Neuronal stem cell (in vitro differentiated cells): Measurements from ENCODE around the gene GPR107.
A peak's percentile ranks its signal among the peaks of the same experiment; 100 is the strongest.

Experiments
- DNase-seq: peaks from one replicate; pipeline ENCODE4 v3.0.0-alpha.2; 2013; ENCODE audit warnings: low spot score
- H2AFZ ChIP-seq: one replicate; pipeline ENCODE4 v1.6.1; 2013; ENCODE audit warnings: mild to moderate bottlenecking, low read length, inconsistent platforms
- H2AK5ac ChIP-seq: 2 replicates; pipeline ENCODE4 v1.6.1; 2013; ENCODE audit warnings: low read depth, mild to moderate bottlenecking, inconsistent platforms, low read length, moderate library complexity, mixed read lengths
- H2BK120ac ChIP-seq: 2 replicates; pipeline ENCODE4 v1.6.1; 2013; ENCODE audit warnings: low read depth, mild to moderate bottlenecking, inconsistent platforms, low read length, moderate library complexity, mixed read lengths
- H2BK12ac ChIP-seq: one replicate; pipeline ENCODE4 v1.6.1; 2013; ENCODE audit warnings: low read length, inconsistent platforms
- H2BK15ac ChIP-seq: 2 replicates; pipeline ENCODE4 v1.6.1; 2013; ENCODE audit warnings: mild to moderate bottlenecking, low read length, inconsistent platforms, mixed read lengths
- H2BK5ac ChIP-seq: one replicate; pipeline ENCODE4 v1.6.1; 2013; ENCODE audit warnings: inconsistent platforms, mild to moderate bottlenecking, low read length, moderate library complexity
- H3K14ac ChIP-seq: one replicate; pipeline ENCODE4 v1.6.1; 2013; ENCODE audit warnings: low read length, inconsistent platforms
- H3K18ac ChIP-seq: 2 replicates; pipeline ENCODE4 v1.6.1; 2013; ENCODE audit warnings: low read length, inconsistent platforms
- H3K23ac ChIP-seq: 2 replicates; pipeline ENCODE4 v1.6.1; 2013; ENCODE audit warnings: low read depth, mild to moderate bottlenecking, mixed read lengths, low read length, inconsistent platforms; ENCODE audit not compliant: poor library complexity
- H3K27ac ChIP-seq: replicated peaks from 3 replicates; pipeline ENCODE4 v1.5.1; 2013; ENCODE audit warnings: low read length, inconsistent platforms
- H3K27me3 ChIP-seq, 3 experiments: 2 replicates each; pipeline ENCODE4 v1.6.1; 2013; ENCODE audit warnings: low read length in 3 of 3, mild to moderate bottlenecking in 2 of 3, inconsistent platforms in 1 of 3, low read depth in 1 of 3, mixed read lengths in 1 of 3, moderate library complexity in 1 of 3; ENCODE audit not compliant: control insufficient read depth in 3 of 3, insufficient read depth in 3 of 3
- H3K36me3 ChIP-seq, 2 donors: replicated peaks in 1 of 2; 2 replicates each; pipeline ENCODE4 v1.6.1; 2013; ENCODE audit warnings: low read length in 2 of 2; ENCODE audit not compliant: control insufficient read depth in 2 of 2, insufficient read depth in 2 of 2
- H3K4ac ChIP-seq: 2 replicates; pipeline ENCODE4 v1.6.1; 2013; ENCODE audit warnings: inconsistent platforms, mild to moderate bottlenecking, low read length, moderate library complexity
- H3K4me1 ChIP-seq, 2 donors: 1 replicate in 1 of 2; 2 replicates in 1 of 2; pipeline ENCODE4 v1.6.1; 2013; ENCODE audit warnings: low read length in 2 of 2, low read depth in 1 of 2; ENCODE audit not compliant: control insufficient read depth in 2 of 2, insufficient read depth in 1 of 2
- H3K4me2 ChIP-seq: one replicate; pipeline ENCODE4 v1.6.1; 2013; ENCODE audit warnings: mild to moderate bottlenecking, low read length, inconsistent platforms; ENCODE audit not compliant: insufficient read depth, poor library complexity, severe bottlenecking
- H3K4me3 ChIP-seq, 2 donors: 2 replicates each; pipeline ENCODE4 v1.5.1; 2013; ENCODE audit warnings: low read length in 2 of 2, mild to moderate bottlenecking in 2 of 2, inconsistent platforms in 1 of 2, moderate library complexity in 1 of 2
- H3K79me1 ChIP-seq: one replicate; pipeline ENCODE4 v1.6.1; 2013; ENCODE audit warnings: low read depth, mild to moderate bottlenecking, inconsistent platforms, low read length, moderate library complexity
- H3K9ac ChIP-seq: one replicate; pipeline ENCODE4 v1.6.1; 2013; ENCODE audit warnings: mild to moderate bottlenecking, low read depth, low read length, inconsistent platforms; ENCODE audit not compliant: poor library complexity
- H3K9me3 ChIP-seq, 2 donors: replicated peaks in 1 of 2; 2 replicates each; pipeline versions ENCODE3 to v1.6.1; 2013; ENCODE audit warnings: low read length in 2 of 2, mild to moderate bottlenecking in 2 of 2, inconsistent platforms in 1 of 2, low read depth in 1 of 2, mixed read lengths in 1 of 2, moderate library complexity in 1 of 2; ENCODE audit not compliant: control insufficient read depth in 2 of 2, insufficient read depth in 1 of 2
- H4K8ac ChIP-seq: one replicate; pipeline ENCODE4 v1.6.1; 2013; ENCODE audit warnings: low read depth, mild to moderate bottlenecking, inconsistent platforms, low read length, moderate library complexity
- H4K91ac ChIP-seq: one replicate; pipeline ENCODE4 v1.6.1; 2013; ENCODE audit warnings: low read length, low read depth, mild to moderate bottlenecking, inconsistent platforms; ENCODE audit not compliant: poor library complexity
- WGBS, 2 donors: extraction: QIAGEN DNeasy Blood & Tissue Kit; methylation state at CpG; one replicate each; pipeline ENCODE4 v1.1.7; 2013; ENCODE audit warnings: missing lambda C conversion rate in 2 of 2, mixed read lengths in 1 of 2; ENCODE audit not compliant: insufficient read length in 2 of 2, insufficient replicate concordance in 1 of 2; ENCODE audit errors: extremely low coverage in 2 of 2; 5-methylcytosine and 5-hydroxymethylcytosine counted together

The GPR107 gene

GRCh38 chr9:130036099-130036498 lies 17.6 kb upstream of the GPR107 start:
- H3K9ac ChIP-seq: no peak overlapping the region
- no peak overlapping the region for H4K8ac ChIP-seq
- no peak overlapping the region for H2BK120ac ChIP-seq
- no peak overlapping the region for H2BK15ac ChIP-seq
- DNase-seq: no peak
- H2BK12ac ChIP-seq: no peak overlapping the region
- no peak overlapping the region for H3K14ac ChIP-seq
- H3K9me3 ChIP-seq: no peaks in the 10 kb centered on the region
- no peak overlapping the region for H2AK5ac ChIP-seq
- H3K79me1 ChIP-seq: peaks cover 2% of the 10 kb centered on the region
- no peak overlapping the region for H3K4me2 ChIP-seq
- no peak overlapping the region for H3K4me3 ChIP-seq
- H3K36me3 ChIP-seq: peaks cover 0 to 5% of the 10 kb centered on the region in 2 donors
- no peak overlapping the region for H3K4ac ChIP-seq
- H3K27me3 ChIP-seq: no peaks in the 10 kb centered on the region
- H3K4me1 ChIP-seq: peaks cover 2 to 3% of the 10 kb centered on the region in 2 donors
- no peak overlapping the region for H2AFZ ChIP-seq
- H4K91ac ChIP-seq: no peak overlapping the region
- H3K18ac ChIP-seq: no peak overlapping the region
- H3K27ac ChIP-seq: no peak overlapping the region
- no peak overlapping the region for H3K23ac ChIP-seq
- H2BK5ac ChIP-seq: no peak overlapping the region

GRCh38 chr9:130039528-130040147 lies 14.1 kb upstream of the GPR107 start:
- Histone ChIP-seq H3K18ac (no peak overlapping the region), H2BK12ac (no peak overlapping the region), H3K4me2 (no peak overlapping the region), H3K27me3 (no peaks in the 10 kb centered on the region), H4K8ac (no peak overlapping the region), H2BK15ac (no peak overlapping the region), H3K23ac (no peak overlapping the region), H3K4ac (no peak overlapping the region), H2BK5ac (no peak overlapping the region), H3K9me3 (no peaks in the 10 kb centered on the region), H3K4me3 (no peak overlapping the region), H2BK120ac (no peak overlapping the region), H3K9ac (no peak overlapping the region), H4K91ac (no peak overlapping the region), H3K36me3 (peaks cover 0 to 5% of the 10 kb centered on the region in 2 donors), H2AFZ (no peak overlapping the region), H3K27ac (no peak overlapping the region), H2AK5ac (no peak overlapping the region), H3K4me1 (peaks cover 2 to 3% of the 10 kb centered on the region in 2 donors), H3K79me1 (no peaks in the 10 kb centered on the region), H3K14ac (no peak overlapping the region)
- WGBS, 2 donors: no CpG with 5 or more reads among the region's 6 CpGs
- no peak for DNase-seq

DNA sequence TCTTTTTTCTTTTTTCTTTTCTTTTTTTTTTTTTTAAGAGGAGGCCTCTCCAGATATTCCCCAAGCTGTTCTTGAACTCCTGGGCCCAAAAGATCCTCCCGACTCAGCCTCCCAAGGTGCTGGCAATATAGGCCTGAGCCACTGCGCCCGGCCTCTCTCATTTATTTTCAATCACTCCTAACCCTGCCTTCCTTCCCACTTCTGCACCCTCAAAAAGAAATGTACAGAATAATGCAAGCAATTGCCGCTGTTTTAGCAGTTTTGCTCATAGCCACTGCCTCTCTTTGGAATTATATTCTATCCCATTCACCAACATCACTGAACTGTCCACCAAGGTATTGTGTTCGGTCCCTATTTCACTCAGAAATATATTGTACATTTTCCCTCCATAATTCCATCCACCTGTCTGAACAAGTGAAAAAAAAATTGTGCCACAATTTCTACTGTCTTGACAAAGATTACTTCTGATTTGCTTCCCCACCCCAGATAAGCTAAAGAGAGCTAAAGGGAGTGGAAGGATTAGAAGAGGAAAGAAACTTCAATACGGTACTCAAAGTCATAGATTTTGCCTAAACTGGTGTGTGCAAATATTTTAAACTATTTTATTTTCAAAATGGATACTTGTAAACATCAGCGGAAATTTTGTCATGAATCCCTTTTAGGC lies 12.6 kb upstream of the GPR107 start:
- H3K9ac ChIP-seq: no peak overlapping the region
- no peaks in the 10 kb centered on the region for H3K79me1 ChIP-seq
- H3K27ac ChIP-seq: no peak overlapping the region
- no peak overlapping the region for H4K8ac ChIP-seq
- H2AFZ ChIP-seq: no peak overlapping the region
- WGBS, 2 donors: no CpG with 5 or more reads among the region's 7 CpGs
- H3K18ac ChIP-seq: no peak overlapping the region
- no peak for DNase-seq
- no peak overlapping the region for H2BK15ac ChIP-seq
- H3K4me1 ChIP-seq: peaks cover 2 to 3% of the 10 kb centered on the region in 2 donors
- no peak overlapping the region for H3K4me2 ChIP-seq
- no peak overlapping the region for H3K23ac ChIP-seq
- H4K91ac ChIP-seq: no peak overlapping the region
- H3K4ac ChIP-seq: no peak overlapping the region
- no peak overlapping the region for H3K14ac ChIP-seq
- H2BK5ac ChIP-seq: no peak overlapping the region
- H3K27me3 ChIP-seq: no peaks in the 10 kb centered on the region
- peak overlapping the region in 1 of 2 donors; percentile 86 for H3K4me3 ChIP-seq
- no peak overlapping the region for H2BK120ac ChIP-seq
- H3K9me3 ChIP-seq: no peaks in the 10 kb centered on the region
- no peaks in the 10 kb centered on the region for H3K36me3 ChIP-seq
- no peak overlapping the region for H2BK12ac ChIP-seq
- no peak overlapping the region for H2AK5ac ChIP-seq

- Histone ChIP-seq H4K8ac (no peak overlapping the region), H3K23ac (peak overlapping the region; percentile 94), H3K4ac (no peak overlapping the region), H2BK5ac (peak overlapping the region; percentile 96), H3K9ac (peak overlapping the region; percentile 98), H3K79me1 (no peaks in the 10 kb centered on the region), H2BK15ac (no peak overlapping the region), H3K27ac (no peak overlapping the region), H2BK120ac (no peak overlapping the region), H3K4me3 (peak overlapping the region; percentile 86 to 100), H3K9me3 (no peaks in the 10 kb centered on the region), H3K14ac (no peak overlapping the region), H2AK5ac (peak overlapping the region; percentile 12), H3K18ac (peak overlapping the region; percentile 96), H3K4me1 (peaks cover 2 to 3% of the 10 kb centered on the region in 2 donors), H3K36me3 (no peaks in the 10 kb centered on the region), H2BK12ac (no peak overlapping the region), H4K91ac (no peak overlapping the region), H2AFZ (peak overlapping the region; percentile 94), H3K4me2 (peak overlapping the region; percentile 62), H3K27me3 (no peaks in the 10 kb centered on the region)
- DNase-seq: peak; percentile 17
- no CpG with 5 or more reads among the region's 31 CpGs for WGBS, 2 donors
These were observed 11.9 kb upstream of the GPR107 start for GRCh38 chr9:130041648-130042405.
